K562 (cell line): ENCODE results near the gene ERICH2. TPM values are rescaled to one million over a fixed set of nuclear protein-coding genes. Genes with fewer than 3 reads are reported as not detected.

ENCODE experiments used
- BACH1 ChIP-seq: fragments of 200-800 bp; sonication (Bioruptor generic); IDR thresholded peaks from 2 replicates; pipeline ENCODE4 v1.6.1; 2016; ENCODE audit warnings: missing genetic modification characterization, missing compliant biosample characterization
- CCAR2 ChIP-seq: fragments of 200-400 bp; formaldehyde crosslinking; IDR thresholded peaks from 2 replicates; pipeline ENCODE4 v1.6.1; 2017; ENCODE audit warnings: mild to moderate bottlenecking, low read depth, low read length
- CEBPG ChIP-seq, 3 experiments: fragments of 200-800 bp in 1 of 3; sonication (Bioruptor generic) in 1 of 3; sonication (generic) in 1 of 3; formaldehyde crosslinking in 1 of 3; IDR thresholded peaks in 2 of 3; conservative IDR thresholded peaks in 1 of 3; 2 replicates each; pipeline versions ENCODE4 v1.6.1 to v1.8.0; 2016 to 2022; ENCODE audit warnings: missing compliant biosample characterization in 2 of 3, missing genetic modification characterization in 2 of 3, mild to moderate bottlenecking in 1 of 3, missing genetic modification reagents in 1 of 3
- CEBPZ ChIP-seq: fragments of 150-350 bp; IDR thresholded peaks from 2 replicates; pipeline ENCODE4 v1.6.1; 2014; ENCODE audit warnings: low read depth, mild to moderate bottlenecking, low read length, borderline replicate concordance
- CREB1 ChIP-seq, 2 experiments: sonication (generic) in 1 of 2; formaldehyde crosslinking in 1 of 2; IDR thresholded peaks; 2 replicates each; pipeline versions ENCODE4 v1.6.1 to v1.8.0; 2012 to 2022; ENCODE audit warnings: inconsistent platforms in 1 of 2, mild to moderate bottlenecking in 1 of 2, missing genetic modification reagents in 1 of 2, moderate library complexity in 1 of 2
- CTBP1 ChIP-seq: fragments of 450-650 bp; IDR thresholded peaks from 2 replicates; pipeline ENCODE4 v1.6.1; 2016; ENCODE audit warnings: borderline replicate concordance
- FOXA1 ChIP-seq: fragments of 450-650 bp; IDR thresholded peaks from 2 replicates; pipeline ENCODE4 v1.6.1; 2016; ENCODE audit warnings: mild to moderate bottlenecking, borderline replicate concordance
- FOXK2 ChIP-seq, 2 experiments: fragments of 450-650 bp; IDR thresholded peaks in 1 of 2; conservative IDR thresholded peaks in 1 of 2; 2 replicates each; pipeline ENCODE4 v1.6.1; 2016; ENCODE audit warnings: low read depth in 2 of 2, mild to moderate bottlenecking in 1 of 2
- HIVEP1 ChIP-seq: fragments of 250-450 bp; sonication (Bioruptor Pico); IDR thresholded peaks from 2 replicates; pipeline ENCODE4 v1.4.0; 2020; ENCODE audit warnings: mild to moderate bottlenecking
- KAT8 ChIP-seq: fragments of 450-650 bp; IDR thresholded peaks from 2 replicates; pipeline ENCODE4 v1.6.1; 2016; ENCODE audit warnings: low read depth, mild to moderate bottlenecking
- MEF2A ChIP-seq: IDR thresholded peaks from 2 replicates; pipeline ENCODE4 v1.6.1; 2011; ENCODE audit warnings: low read depth, mild to moderate bottlenecking, low read length, moderate library complexity; ENCODE audit not compliant: control insufficient read depth
- PPARD ChIP-seq: fragments of 250-450 bp; sonication (Bioruptor Pico); IDR thresholded peaks from 2 replicates; pipeline ENCODE4 v1.8.0; 2022; ENCODE audit warnings: inconsistent platforms, mild to moderate bottlenecking, moderate library complexity
- PRPF4 ChIP-seq: fragments of 200-400 bp; formaldehyde crosslinking; IDR thresholded peaks from one replicate; pipeline ENCODE4 v1.6.1; 2017; ENCODE audit warnings: low read length, low read depth, mild to moderate bottlenecking; ENCODE audit not compliant: insufficient read depth, poor library complexity, severe bottlenecking
- RHOXF2B ChIP-seq: fragments of 250-450 bp; sonication (Bioruptor Pico); conservative IDR thresholded peaks from 2 replicates; pipeline ENCODE4 v1.5.1; 2021
- TAF7 ChIP-seq: fragments of 450-650 bp; IDR thresholded peaks from 2 replicates; pipeline ENCODE4 v1.6.1; 2016; ENCODE audit warnings: missing genetic modification characterization, missing compliant biosample characterization
- ZBTB5 ChIP-seq: fragments of 450-650 bp; IDR thresholded peaks from 2 replicates; pipeline ENCODE4 v1.6.1; 2017; ENCODE audit warnings: antibody characterized with exemption
- ZKSCAN1 ChIP-seq: fragments of 150-350 bp; IDR thresholded peaks from 2 replicates; pipeline ENCODE4 v1.6.1; 2016; ENCODE audit warnings: low read depth, low read length
- ZNF282 ChIP-seq: sonication (generic); formaldehyde crosslinking; IDR thresholded peaks from 2 replicates; pipeline ENCODE4 v1.8.1; 2023; ENCODE audit warnings: missing genetic modification reagents
- ZNF507 ChIP-seq: conservative IDR thresholded peaks from 2 replicates; pipeline ENCODE4 v1.6.1; 2017; ENCODE audit warnings: missing genetic modification characterization, missing compliant biosample characterization
- polyA plus RNA-seq, 8 experiments: library from polyadenylated mRNA; depleted of rRNA in 4 of 8; stranded (reverse) in 5 of 8; unstranded in 3 of 8; fragments of >200 nt; fragmentation: Nextera tagmentation in 2 of 8; fragmentation: Illumina TruSeq in 1 of 8; extraction: Ambion mirVana in 2 of 8; extraction: Trizol in 1 of 8; gene quantifications; 2 replicates each; pipeline versions ENCODE4 v1.2.1 to v1.2.3, GENCODE V29; 2011 to 2014; ENCODE audit warnings: inconsistent platforms in 1 of 8, missing spikeins in 1 of 8
- total RNA-seq, 7 experiments: library from RNA; depleted of rRNA in 6 of 7; stranded (reverse); fragments of >200 nt in 6 of 7; fragmentation: Illumina TruSeq in 2 of 7; extraction: Trizol in 2 of 7; gene quantifications; 2 replicates each; pipeline versions ENCODE4 v1.2.1 to v1.2.3, GENCODE V29; 2011 to 2021; ENCODE audit warnings: low replicate concordance in 1 of 7
- TF ChIP-seq, protein P1 (sequence below): fragments of 250-450 bp; sonication (Bioruptor Pico); IDR thresholded peaks from 2 replicates; pipeline ENCODE4 v1.5.0; 2021; ENCODE audit warnings: mild to moderate bottlenecking, moderate library complexity

The ERICH2 gene
- total and polyA plus RNA-seq, 9 of the 15 experiments (the other 6 are each of a cell fraction or from before 2014, with no cell fraction given), result 0.85 to 2.4 (median 1.6) TPM

- no peak for TF ChIP-seq ZNF507
- no peak for TF ChIP-seq BACH1
- TF ChIP-seq ZNF282 (CRISPR knock-in tag), result no peak
- TF ChIP-seq MEF2A, result no peak
- no peak for TF ChIP-seq FOXA1
- TF ChIP-seq KAT8, result no peak
- no peak for TF ChIP-seq CEBPG (CRISPR knock-in tag; IDR thresholded peaks at IDR 0.05)
- TF ChIP-seq CEBPG (tag; conservative IDR thresholded peaks at IDR 0.05 in 1 of 2, IDR thresholded peaks at IDR 0.05 in 1 of 2), result peak; percentile 41 to 82; a peak in 3 of 4 replicates
- no peak for TF ChIP-seq PRPF4
- no peak for TF ChIP-seq CCAR2
- peak in 1 of 2 experiments; percentile 85; a peak in 2 of 4 replicates for TF ChIP-seq FOXK2 (conservative IDR thresholded peaks at IDR 0.05 in 1 of 2, IDR thresholded peaks at IDR 0.05 in 1 of 2; ENCODE audit: low read depth in 2 of 2)
- no peak for TF ChIP-seq PPARD (CRISPR knock-in tag)
- no peak for TF ChIP-seq CREB1 (IDR thresholded peaks at IDR 0.05)
- no peak for TF ChIP-seq CREB1 (CRISPR knock-in tag; IDR thresholded peaks at IDR 0.05)
- no peak for TF ChIP-seq ZKSCAN1
- no peak for TF ChIP-seq RHOXF2B (CRISPR knock-in tag)
- TF ChIP-seq, protein P1, sequence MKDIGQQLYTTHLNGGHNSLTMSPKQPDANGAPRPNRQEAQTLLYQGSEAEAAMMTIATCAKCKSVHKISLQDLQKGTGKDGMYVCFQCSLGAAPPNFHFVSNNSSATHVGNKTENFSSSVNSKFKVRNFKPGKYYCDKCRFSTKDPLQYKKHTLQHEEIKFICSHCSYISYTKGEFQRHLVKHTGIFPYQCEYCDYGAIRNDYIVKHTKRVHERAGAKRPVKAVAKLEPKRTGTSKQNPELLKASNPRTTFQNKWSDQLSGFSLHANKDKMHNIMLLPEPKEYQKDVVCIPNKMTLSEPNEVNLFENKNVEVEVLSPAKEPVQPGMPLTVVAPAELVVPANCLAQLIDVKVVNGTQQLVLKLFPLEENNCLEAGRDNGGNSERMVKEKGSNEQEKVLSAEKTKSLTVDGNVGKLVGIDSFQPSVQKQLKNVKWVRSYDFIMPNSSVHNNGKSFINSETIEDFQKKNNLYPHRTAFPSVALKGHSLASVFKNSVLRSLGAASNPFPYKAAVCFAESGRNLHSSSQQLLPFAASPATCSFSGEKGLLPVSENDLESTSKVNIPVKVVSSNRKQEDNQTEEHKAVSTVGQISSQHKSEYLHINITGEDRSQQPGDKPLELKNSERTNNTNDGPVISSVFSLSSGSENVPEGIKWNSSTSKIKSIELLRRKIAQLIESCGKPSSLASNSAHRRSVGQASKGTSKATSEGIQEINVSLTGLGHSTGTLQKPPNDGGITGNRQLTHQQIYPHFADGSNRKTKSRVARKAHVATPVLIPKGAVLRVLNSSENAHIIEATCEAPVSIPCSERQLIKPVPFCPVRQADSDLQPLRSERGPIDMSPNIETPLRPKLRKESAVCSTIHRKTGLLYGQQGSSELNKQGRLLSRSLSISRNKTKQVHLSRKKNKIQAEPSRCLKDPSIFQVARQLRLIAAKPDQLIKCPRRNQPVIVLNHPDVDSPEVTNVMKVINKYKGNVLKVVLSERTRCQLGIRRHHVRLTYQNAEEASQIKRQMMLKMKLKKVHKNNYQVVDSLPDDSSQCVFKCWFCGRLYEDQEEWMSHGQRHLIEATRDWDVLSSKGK, result no peak
- no peak for TF ChIP-seq HIVEP1 (CRISPR knock-in tag)
- TF ChIP-seq CTBP1, result no peak; the same call in 1 of the 2 replicates
- TF ChIP-seq ZBTB5, result 0 out of 2 replicates have a peak, but pooled peaks have one; percentile 3
- no peak for TF ChIP-seq TAF7 (tag)
- TF ChIP-seq CEBPZ, result no peak
These were observed 1.3 kb downstream of the ERICH2 start (continued) for GRCh38 chr2:170771421-170771937.
